ENCODE data around the gene HOXD1.

HOXD1 gene

GRCh38 chr2:176187200-176187898 lies 1.1 kb upstream of the HOXD1 start:
- no peak for DNase-seq

GRCh38 chr2:176188774-176189680 lies 559 bp downstream of the HOXD1 start:
- DNase-seq, result no peak

DNA sequence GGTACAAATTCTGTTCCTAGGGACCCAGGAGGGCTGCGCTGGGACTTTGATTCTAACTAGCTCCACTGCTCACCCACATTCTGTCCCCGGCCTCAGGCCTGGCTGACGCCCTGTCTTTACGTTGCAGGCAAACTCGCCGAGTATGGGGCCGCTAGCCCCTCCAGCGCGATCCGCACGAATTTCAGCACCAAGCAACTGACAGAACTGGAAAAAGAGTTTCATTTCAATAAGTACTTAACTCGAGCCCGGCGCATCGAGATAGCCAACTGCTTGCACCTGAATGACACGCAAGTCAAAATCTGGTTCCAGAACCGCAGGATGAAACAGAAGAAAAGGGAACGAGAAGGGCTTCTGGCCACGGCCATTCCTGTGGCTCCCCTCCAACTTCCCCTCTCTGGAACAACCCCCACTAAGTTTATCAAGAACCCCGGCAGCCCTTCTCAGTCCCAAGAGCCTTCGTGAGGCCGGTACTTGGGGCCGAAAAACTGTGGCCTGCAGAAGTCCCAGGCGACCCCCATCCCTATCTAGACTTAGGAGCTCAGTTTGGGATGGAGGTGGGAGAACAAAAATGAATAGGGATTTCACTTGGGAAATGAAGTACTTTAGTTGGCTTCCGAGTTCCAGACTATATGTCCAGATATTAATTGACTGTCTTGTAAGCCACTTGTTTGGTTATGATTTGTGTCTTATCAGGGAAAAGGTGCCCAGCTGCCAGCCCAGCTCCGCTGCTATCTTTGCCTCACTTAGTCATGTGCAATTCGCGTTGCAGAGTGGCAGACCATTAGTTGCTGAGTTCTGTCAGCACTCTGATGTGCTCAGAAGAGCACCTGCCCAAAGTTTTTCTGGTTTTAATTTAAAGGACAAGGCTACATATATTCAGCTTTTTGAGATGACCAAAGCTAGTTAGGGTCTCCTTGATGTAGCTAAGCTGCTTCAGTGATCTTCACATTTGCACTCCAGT lies 1.5 kb downstream of the HOXD1 start:
- DNase-seq, result no peak

DNA sequence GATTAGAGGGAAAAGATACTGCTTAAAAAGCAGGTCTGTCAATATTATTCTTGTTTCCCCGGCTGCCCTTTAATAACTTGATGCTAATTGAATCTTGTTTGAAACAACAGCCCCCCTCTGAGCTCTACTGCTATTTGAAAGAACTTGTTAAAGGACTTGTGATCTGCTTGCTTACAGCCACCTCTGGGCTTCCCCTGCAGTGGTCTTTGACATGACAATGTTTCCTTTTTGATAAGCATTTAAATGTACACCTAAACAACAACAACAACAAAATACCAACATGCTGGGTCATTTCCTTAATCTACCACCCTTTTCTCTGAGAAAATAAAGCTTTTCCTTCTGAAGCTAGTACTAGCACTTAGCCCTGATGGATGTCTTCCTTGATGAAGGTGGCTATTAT lies 3.9 kb downstream of the HOXD1 start:
- DNase-seq, result no peak

DNA sequence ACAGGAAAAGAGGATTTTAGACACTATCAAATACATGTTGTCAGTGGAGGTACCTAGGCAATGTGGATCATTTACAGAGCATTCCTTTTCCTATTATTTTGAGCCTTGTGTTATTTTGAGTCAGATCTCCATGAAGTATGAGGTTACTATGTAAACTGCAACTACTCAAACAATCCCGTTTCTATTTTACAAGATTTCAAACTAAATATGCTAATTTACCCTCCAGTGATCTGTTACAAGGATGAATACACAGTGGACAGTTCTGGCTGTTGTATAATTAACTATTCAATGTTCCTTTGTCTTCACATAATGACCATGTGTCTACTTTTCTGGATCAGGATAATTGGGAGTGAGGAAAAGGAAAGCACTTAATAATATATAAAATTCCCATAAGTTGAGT lies 4.6 kb downstream of the HOXD1 start:
- no peak for DNase-seq

GRCh38 chr2:176199902-176200301 lies 11.4 kb downstream of the HOXD1 start:
- DNase-seq, result no peak

DNA sequence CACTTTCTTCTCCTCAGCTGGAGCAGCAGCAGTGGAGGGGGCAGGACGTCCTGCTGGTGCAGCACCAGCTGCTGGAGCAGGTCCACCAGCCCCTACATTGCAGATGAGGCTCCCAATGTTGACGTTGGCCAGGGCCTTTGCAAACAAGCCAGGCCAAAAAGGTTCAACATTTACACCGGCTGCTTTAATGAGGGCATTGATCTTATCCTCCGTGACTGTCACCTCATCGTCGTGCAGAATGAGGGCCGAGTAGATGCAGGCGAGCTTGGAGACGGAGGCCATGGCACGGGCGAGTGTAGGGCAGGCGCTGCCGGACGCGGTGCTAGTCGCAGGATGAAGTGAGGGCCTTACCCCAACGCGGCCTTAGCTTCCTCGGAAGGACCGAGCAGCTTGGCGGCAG lies 12.5 kb downstream of the HOXD1 start:
- no peak for DNase-seq

GRCh38 chr2:176202491-176202890 lies 14.0 kb downstream of the HOXD1 start:
- DNase-seq, result no peak

DNA sequence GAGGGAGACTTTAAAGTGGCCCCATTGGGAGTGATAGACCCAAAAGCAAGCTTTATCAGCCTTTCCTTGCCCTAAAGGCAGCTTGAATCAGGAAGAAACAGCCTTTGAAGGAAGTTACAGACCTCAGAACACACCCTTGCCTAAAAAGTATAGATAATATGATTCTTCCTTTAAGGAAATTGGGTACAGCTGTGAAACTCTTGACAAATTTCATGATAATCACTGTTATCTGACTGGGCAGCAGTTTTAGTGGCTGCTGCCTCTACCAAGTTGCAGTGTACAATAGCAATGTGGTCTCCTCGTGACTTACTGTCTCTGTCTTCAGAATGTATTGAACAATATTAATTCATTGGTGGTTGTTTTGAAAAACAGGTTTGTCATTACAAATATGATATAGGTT lies 16.7 kb downstream of the HOXD1 start:
- no peak for DNase-seq

- DNase-seq, result no peak
Measured at GRCh38 chr2:176206136-176206535, 17.7 kb downstream of the HOXD1 start.

- no peak for DNase-seq
Measured at GRCh38 chr2:176206682-176207081, 18.2 kb downstream of the HOXD1 start.

- DNase-seq, result no peak
Measured at GRCh38 chr2:176211110-176211509, 22.6 kb downstream of the HOXD1 start.

- no peak for DNase-seq
Measured at GRCh38 chr2:176212276-176212675, 23.8 kb downstream of the HOXD1 start.

- no peak for DNase-seq
Measured at GRCh38 chr2:176213406-176213805, 24.9 kb downstream of the HOXD1 start.

DNA sequence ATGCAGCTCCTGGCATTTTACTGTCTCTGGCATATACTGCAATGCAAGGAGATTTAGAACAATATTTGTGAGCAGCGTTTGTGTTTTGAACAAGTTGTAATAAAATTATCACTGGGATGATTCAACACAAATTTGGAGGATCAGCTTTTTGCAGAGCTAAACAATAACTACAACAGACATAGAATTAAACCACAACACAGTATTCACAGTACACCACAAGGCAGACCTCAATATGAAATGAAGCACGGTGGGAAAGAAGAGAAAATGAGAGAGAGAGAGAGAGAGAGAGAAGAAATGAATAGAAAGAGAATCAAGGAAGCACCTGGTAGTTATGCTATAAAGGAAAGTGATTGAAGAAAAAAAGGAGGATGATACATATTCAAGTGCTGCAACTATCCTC lies 39.4 kb downstream of the HOXD1 start:
- no peak for DNase-seq

GRCh38 chr2:176234156-176234555 lies 45.7 kb downstream of the HOXD1 start:
- no peak for DNase-seq

GRCh38 chr2:176234940-176235339 lies 46.5 kb downstream of the HOXD1 start:
- DNase-seq, result no peak

DNA sequence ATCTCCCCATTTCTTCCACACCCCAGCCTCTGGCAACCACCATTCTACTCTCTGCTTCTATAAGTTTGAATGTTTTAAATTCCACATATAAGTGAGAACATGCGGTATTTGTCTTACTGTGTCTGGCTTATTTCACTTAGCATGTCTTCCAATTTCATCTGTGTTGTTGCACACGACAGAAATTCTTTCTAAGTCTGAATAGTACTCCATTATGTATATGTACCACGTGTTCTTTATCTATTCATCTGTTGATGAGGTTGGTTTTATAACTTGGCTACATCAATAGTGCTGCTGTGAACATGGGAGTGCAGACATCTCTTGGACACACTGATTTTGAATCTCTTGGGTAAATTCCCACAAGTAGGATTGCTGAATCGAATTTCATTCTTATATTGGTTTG lies 49.0 kb downstream of the HOXD1 start:
- DNase-seq, result no peak

DNA sequence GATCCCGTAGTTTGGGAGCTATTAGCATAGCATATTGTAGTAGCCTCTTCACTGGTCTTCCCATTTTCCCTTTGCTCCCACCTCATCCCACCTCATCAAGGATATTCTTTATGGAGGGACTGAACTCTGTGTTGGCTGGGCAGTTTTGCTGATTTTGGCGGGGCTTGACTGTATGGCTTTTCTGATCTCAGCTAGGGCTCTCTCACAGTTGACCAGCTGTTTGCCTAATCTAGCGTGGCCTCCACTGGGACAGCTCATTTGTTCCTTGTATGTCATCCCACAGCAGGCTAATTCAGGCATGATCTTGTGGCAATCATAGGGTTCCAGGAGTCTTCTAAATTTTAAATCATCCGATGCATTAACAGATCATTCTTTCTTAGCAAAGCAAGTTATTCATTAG lies 50.6 kb downstream of the HOXD1 start:
- DNase-seq, result no peak

GRCh38 chr2:176240301-176240700 lies 51.8 kb downstream of the HOXD1 start:
- DNase-seq, result no peak

Data from activated T-cell treated with anti-CD3 and anti-CD28 coated beads for 4 hours (primary cell).